ENCODE results near the gene CYP4F2. TPM values are rescaled to one million over a fixed set of nuclear protein-coding genes. Genes with fewer than 3 reads are reported as not detected.

The CYP4F2 gene
- total and polyA plus RNA-seq, 10 donors: 0.37 TPM; not detected in 9

GRCh38 chr19:15864824-15865223 lies 33.0 kb downstream of the CYP4F2 start:
- H3K4me1 ChIP-seq: peaks cover 0 to 12% (median 0%) of the 10 kb centered on the region in 6 donors
- 62 to 72% (median 64%) methylated on average over 5 of the region's 5 CpGs for WGBS, 5 donors
- no peak overlapping the region for H3K27ac ChIP-seq
- H3K4me3 ChIP-seq: no peak overlapping the region
- TF ChIP-seq, protein P1, sequence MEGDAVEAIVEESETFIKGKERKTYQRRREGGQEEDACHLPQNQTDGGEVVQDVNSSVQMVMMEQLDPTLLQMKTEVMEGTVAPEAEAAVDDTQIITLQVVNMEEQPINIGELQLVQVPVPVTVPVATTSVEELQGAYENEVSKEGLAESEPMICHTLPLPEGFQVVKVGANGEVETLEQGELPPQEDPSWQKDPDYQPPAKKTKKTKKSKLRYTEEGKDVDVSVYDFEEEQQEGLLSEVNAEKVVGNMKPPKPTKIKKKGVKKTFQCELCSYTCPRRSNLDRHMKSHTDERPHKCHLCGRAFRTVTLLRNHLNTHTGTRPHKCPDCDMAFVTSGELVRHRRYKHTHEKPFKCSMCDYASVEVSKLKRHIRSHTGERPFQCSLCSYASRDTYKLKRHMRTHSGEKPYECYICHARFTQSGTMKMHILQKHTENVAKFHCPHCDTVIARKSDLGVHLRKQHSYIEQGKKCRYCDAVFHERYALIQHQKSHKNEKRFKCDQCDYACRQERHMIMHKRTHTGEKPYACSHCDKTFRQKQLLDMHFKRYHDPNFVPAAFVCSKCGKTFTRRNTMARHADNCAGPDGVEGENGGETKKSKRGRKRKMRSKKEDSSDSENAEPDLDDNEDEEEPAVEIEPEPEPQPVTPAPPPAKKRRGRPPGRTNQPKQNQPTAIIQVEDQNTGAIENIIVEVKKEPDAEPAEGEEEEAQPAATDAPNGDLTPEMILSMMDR (IDR thresholded peaks at IDR 0.05 in 8 of 11, conservative IDR thresholded peaks at IDR 0.05 in 3 of 11): no peak
- TF ChIP-seq POLR2AphosphoS5 (IDR thresholded peaks at IDR 0.05) (no peak), POLR2A (IDR thresholded peaks at IDR 0.05) (no peak)
- no peaks in the 10 kb centered on the region for H3K9me3 ChIP-seq
- intact Hi-C loops (cut with DNase I; ENCODE audit: low total_unique reads): loop anchor here (5.0 kb wide), 1 partner anchor 238 kb away; no protein-coding TSS in a partner anchor
- H3K36me3 ChIP-seq: no peaks in the 10 kb centered on the region
- DNase-seq: no peak
- H3K27me3 ChIP-seq (replicated peaks in 1 of 7): peaks cover 0 to 17% (median 0%) of the 10 kb centered on the region in 7 donors

- intact Hi-C loops (cut with DNase I; ENCODE audit: low total_unique reads): no loop called here
- H3K4me1 ChIP-seq: no peaks in the 10 kb centered on the region
- peaks cover 0 to 25% (median 0%) of the 10 kb centered on the region in 7 donors for H3K27me3 ChIP-seq (replicated peaks in 1 of 7)
- no peaks in the 10 kb centered on the region for H3K36me3 ChIP-seq
- no peak overlapping the region for H3K27ac ChIP-seq
- TF ChIP-seq POLR2AphosphoS5 (IDR thresholded peaks at IDR 0.05) (no peak), POLR2A (IDR thresholded peaks at IDR 0.05) (no peak)
- TF ChIP-seq, protein P1 (IDR thresholded peaks at IDR 0.05 in 8 of 11, conservative IDR thresholded peaks at IDR 0.05 in 3 of 11): no peak
- DNase-seq: no peak
- H3K9me3 ChIP-seq: no peaks in the 10 kb centered on the region
- H3K4me3 ChIP-seq: no peak overlapping the region
- 72 to 91% (median 88%) methylated on average over 7 to 8 of the region's 8 CpGs for WGBS, 5 donors
These were observed 34.6 kb downstream of the CYP4F2 start for GRCh38 chr19:15863272-15863671.

DNA sequence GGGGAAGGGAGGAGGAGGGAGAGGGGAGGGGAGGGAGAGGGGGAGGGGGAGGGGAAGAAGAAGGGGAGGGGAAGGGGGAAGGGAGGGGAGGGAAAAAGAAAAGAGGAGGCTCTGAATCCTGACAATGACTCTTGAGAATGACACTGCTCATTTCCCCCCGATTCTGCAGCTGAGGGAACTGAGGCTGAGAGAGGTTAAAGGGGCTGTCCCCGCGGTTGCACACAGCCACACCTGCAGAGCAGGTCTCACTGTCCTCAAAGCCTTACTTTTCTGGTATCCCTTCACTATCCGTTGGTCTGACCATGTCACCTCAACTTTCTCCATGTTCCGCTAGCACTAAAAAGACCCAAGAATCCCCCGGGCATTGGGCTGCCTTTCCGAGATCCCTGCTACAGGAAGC lies 35.4 kb downstream of the CYP4F2 start:
- no peak for DNase-seq
- H3K9me3 ChIP-seq: no peaks in the 10 kb centered on the region
- 41 to 63% (median 48%) methylated on average over 7 of the region's 7 CpGs for WGBS, 5 donors
- no peaks in the 10 kb centered on the region for H3K36me3 ChIP-seq
- no peak overlapping the region for H3K4me3 ChIP-seq
- H3K27me3 ChIP-seq (replicated peaks in 1 of 7): peaks cover 0 to 33% (median 0%) of the 10 kb centered on the region in 7 donors
- TF ChIP-seq POLR2A (IDR thresholded peaks at IDR 0.05) (no peak), POLR2AphosphoS5 (IDR thresholded peaks at IDR 0.05) (no peak)
- TF ChIP-seq, protein P1 (IDR thresholded peaks at IDR 0.05 in 8 of 11, conservative IDR thresholded peaks at IDR 0.05 in 3 of 11): no peak
- intact Hi-C loops (cut with DNase I; ENCODE audit: low total_unique reads): no loop called here
- no peaks in the 10 kb centered on the region for H3K4me1 ChIP-seq
- H3K27ac ChIP-seq: no peak overlapping the region

DNA sequence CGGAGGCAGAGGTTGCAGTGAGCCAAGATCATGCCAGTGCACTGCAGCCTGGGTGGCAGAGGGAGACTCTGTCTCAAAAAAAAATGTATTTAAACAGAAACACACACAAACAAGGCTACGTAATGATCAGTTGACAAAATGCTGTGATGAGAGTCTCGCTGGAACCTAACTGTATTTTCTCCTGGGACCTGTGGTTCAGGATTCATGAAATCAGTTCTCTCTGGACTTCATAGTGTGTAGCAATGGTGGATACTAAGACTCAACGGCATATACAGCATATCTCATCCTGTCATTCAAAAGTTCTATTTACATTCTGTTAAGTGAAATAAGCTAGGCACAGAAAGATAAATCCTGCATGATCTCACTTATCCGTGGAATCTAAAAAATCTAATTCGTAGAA lies 37.4 kb downstream of the CYP4F2 start:
- intact Hi-C loops (cut with DNase I; ENCODE audit: low total_unique reads): no loop called here
- Histone ChIP-seq H3K27me3 (replicated peaks in 1 of 7) (peaks cover 0 to 36% (median 0%) of the 10 kb centered on the region in 7 donors), H3K9me3 (no peaks in the 10 kb centered on the region), H3K4me1 (no peaks in the 10 kb centered on the region), H3K27ac (no peak overlapping the region), H3K36me3 (no peaks in the 10 kb centered on the region), H3K4me3 (no peak overlapping the region)
- whole genome bisulfite sequencing, 5 donors: 71 to 81% (median 76%) methylated on average over 6 of the region's 6 CpGs
- no peak for DNase-seq
- TF ChIP-seq POLR2AphosphoS5 (IDR thresholded peaks at IDR 0.05) (no peak), POLR2A (IDR thresholded peaks at IDR 0.05) (no peak)
- TF ChIP-seq, protein P1 (IDR thresholded peaks at IDR 0.05 in 8 of 11, conservative IDR thresholded peaks at IDR 0.05 in 3 of 11): no peak
